CD4-positive, alpha-beta T cell treated with Interleukin-6 for 4 hours (primary cell): ENCODE measurements around the gene EFR3B.
"Not testable (repeated sequence)": the region's sequence is repeated elsewhere in the genome, so short reads cannot be mapped to it uniquely, and the experiment has no call there.

ENCODE experiments used
- DNase-seq: peaks from one replicate; pipeline ENCODE4 v3.0.0-alpha.2; 2020; ENCODE audit warnings: mixed read lengths

Gene EFR3B

GRCh38 chr2:25073025-25073424 lies 31.1 kb downstream of the EFR3B start:
- DNase-seq, result no peak

- DNase-seq, result no peak
Measured at GRCh38 chr2:25073914-25074313, 32.0 kb downstream of the EFR3B start.

GRCh38 chr2:25074826-25075225 lies 33.0 kb downstream of the EFR3B start:
- no peak for DNase-seq

- DNase-seq, result no peak
Measured at GRCh38 chr2:25076749-25077148, 34.9 kb downstream of the EFR3B start.

- no peak for DNase-seq
Measured at GRCh38 chr2:25077789-25078169, 35.9 kb downstream of the EFR3B start.

GRCh38 chr2:25078170-25079049 lies 36.5 kb downstream of the EFR3B start:
- no peak for DNase-seq

GRCh38 chr2:25079050-25079635 lies 37.3 kb downstream of the EFR3B start:
- DNase-seq, result no peak

- no peak for DNase-seq
Measured at GRCh38 chr2:25081237-25081790, 39.4 kb downstream of the EFR3B start.

GRCh38 chr2:25082002-25082622 lies 40.2 kb downstream of the EFR3B start:
- no peak for DNase-seq

GRCh38 chr2:25085761-25086560 lies 44.1 kb downstream of the EFR3B start:
- DNase-seq, result no peak

- no peak for DNase-seq
Measured at GRCh38 chr2:25088817-25089516, 47.1 kb downstream of the EFR3B start.

- DNase-seq, result no peak
Measured at GRCh38 chr2:25089605-25090315, 47.9 kb downstream of the EFR3B start.

- DNase-seq, result no peak
Measured at GRCh38 chr2:25090801-25091200, 48.9 kb downstream of the EFR3B start.

- DNase-seq, result no peak
Measured at GRCh38 chr2:25091265-25091664, 49.4 kb downstream of the EFR3B start.

- no peak for DNase-seq
Measured at GRCh38 chr2:25098056-25098455, 56.2 kb downstream of the EFR3B start.

- DNase-seq, result no peak
Measured at GRCh38 chr2:25098670-25099486, 57.0 kb downstream of the EFR3B start.

- not testable (repeated sequence) for DNase-seq
Measured at GRCh38 chr2:25102352-25102751, 60.5 kb downstream of the EFR3B start.

- DNase-seq, result no peak
Measured at GRCh38 chr2:25103287-25103871, 61.5 kb downstream of the EFR3B start.

GRCh38 chr2:25104736-25105135 lies 62.9 kb downstream of the EFR3B start:
- DNase-seq, result no peak
